HepG2 (cell line): ENCODE results near the gene UBAC2. TPM values are rescaled to one million over a fixed set of nuclear protein-coding genes. Genes with fewer than 3 reads are reported as not detected.

Experiments
- ATAC-seq: fragments of 200-7000 bp; cut with Tn5 transposase; 3 replicates; pipeline ENCODE4 v1.9.1; 2020; ENCODE audit warnings: mild to moderate bottlenecking, moderate library complexity
- BruUV-seq: library from RNA; stranded (reverse); fragments of 400-500 nt; replicated peaks from 2 replicates; lab custom pipeline; 2021; lab: Mats Ljungman, UMichigan
- CTCF ChIA-PET: fragments of 300-600 bp; formaldehyde crosslinking; extraction: SDS; loops from one replicate; lab custom pipeline; 2021; ENCODE audit warnings: low total read pairs, inconsistent platforms, low intra/inter-chr PET ratio; lab: Yijun Ruan, JAX
- POLR2A ChIA-PET: fragments of 350-600 bp; sonication (Branson Sonifier 250); formaldehyde crosslinking; loops from one replicate; lab custom pipeline; 2020; ENCODE audit warnings: antibody characterized with exemption, inconsistent platforms; lab: Yijun Ruan, JAX
- DNase-seq: peaks from one replicate; pipeline ENCODE4 v3.0.0-alpha.2; 2015; ENCODE audit warnings: low spot score
- FAIRE-seq: peaks from 3 replicates; lab custom pipeline; 2011; peaks lifted over from hg19 to GRCh38; lab: Jason Lieb, UNC
- H2AFZ ChIP-seq: one replicate; pipeline ENCODE4 v1.6.1; 2011; ENCODE audit warnings: low read length, inconsistent platforms
- H3K27ac ChIP-seq: fragments of 300-600 bp; 3 replicates; pipeline ENCODE4 v1.8.0; 2011; ENCODE audit warnings: mixed run types, mild to moderate bottlenecking, mixed read lengths, low read length, inconsistent platforms; ENCODE audit not compliant: insufficient read depth; ENCODE audit errors: extremely low read length
- H3K27me3 ChIP-seq, 2 experiments: fragments of 200-600 bp in 1 of 2; 2 replicates in 1 of 2; 3 replicates in 1 of 2; pipeline versions ENCODE4 v1.6.0 to v1.8.0; 2011; ENCODE audit warnings: low read length in 2 of 2, mild to moderate bottlenecking in 2 of 2, moderate library complexity in 2 of 2, inconsistent platforms in 1 of 2; ENCODE audit not compliant: insufficient read depth in 2 of 2, control insufficient read depth in 1 of 2
- H3K36me3 ChIP-seq, 2 experiments: fragments of 200-600 bp in 1 of 2; replicated peaks in 1 of 2; 2 replicates in 1 of 2; 3 replicates in 1 of 2; pipeline versions ENCODE4 v1.5.1 to v1.8.0; 2011; ENCODE audit warnings: low read length in 2 of 2, inconsistent platforms in 1 of 2; ENCODE audit not compliant: insufficient read depth in 2 of 2, control insufficient read depth in 1 of 2
- H3K4me1 ChIP-seq: 2 replicates; pipeline ENCODE4 v1.5.1; 2012; ENCODE audit warnings: low read length, inconsistent platforms; ENCODE audit not compliant: insufficient read depth
- H3K4me2 ChIP-seq: 2 replicates; pipeline ENCODE4 v1.6.0; 2011; ENCODE audit warnings: low read depth, low read length, inconsistent platforms
- H3K4me3 ChIP-seq, 3 experiments: fragments of 200-600 bp in 1 of 3; sonication (generic), shearing (Covaris generic) in 1 of 3; replicated peaks in 1 of 3; 2 replicates each; pipeline ENCODE4 v1.5.1; 2011 to 2016; ENCODE audit warnings: low read length in 3 of 3, inconsistent platforms in 2 of 3, low read depth in 2 of 3, mild to moderate bottlenecking in 2 of 3, control low read depth in 1 of 3, mixed read lengths in 1 of 3; ENCODE audit not compliant: insufficient read depth in 1 of 3
- H3K79me2 ChIP-seq: one replicate; pipeline ENCODE4 v1.6.1; 2011; ENCODE audit warnings: low read length, inconsistent platforms; ENCODE audit not compliant: insufficient read depth
- H3K9ac ChIP-seq: 2 replicates; pipeline ENCODE4 v1.6.0; 2011; ENCODE audit warnings: mild to moderate bottlenecking, low read depth, low read length, inconsistent platforms; ENCODE audit not compliant: insufficient read depth
- H3K9me3 ChIP-seq: 2 replicates; pipeline ENCODE4 v1.5.1; 2012; ENCODE audit warnings: mild to moderate bottlenecking, low read length
- H4K20me1 ChIP-seq: 2 replicates; pipeline ENCODE4 v1.6.0; 2011; ENCODE audit warnings: inconsistent platforms, mild to moderate bottlenecking, low read length, moderate library complexity; ENCODE audit not compliant: insufficient read depth
- CEBPB ChIP-seq: IDR thresholded peaks from 2 replicates; pipeline ENCODE4 v1.6.1; 2011; ENCODE audit warnings: low read depth, low read length, improper control_type of control experiment, borderline replicate concordance
- DPF2 ChIP-seq: sonication (generic); formaldehyde crosslinking; IDR thresholded peaks from 2 replicates; pipeline ENCODE4 v1.4.0; 2020; ENCODE audit warnings: mild to moderate bottlenecking, low read depth, missing genetic modification reagents, borderline replicate concordance
- MAFG ChIP-seq: sonication (generic); formaldehyde crosslinking; IDR thresholded peaks from 2 replicates; pipeline ENCODE4 v1.5.1; 2020; ENCODE audit warnings: mild to moderate bottlenecking, missing genetic modification reagents
- ZNF674 ChIP-seq: sonication (generic); formaldehyde crosslinking; IDR thresholded peaks from 2 replicates; pipeline ENCODE4 v1.5.0; 2020; ENCODE audit warnings: low read depth, mild to moderate bottlenecking, missing genetic modification reagents
- WGBS: methylation state at CpG from one replicate; pipeline ENCODE4 v1.1.6; 2017; ENCODE audit warnings: low lambda C conversion rate; 5-methylcytosine and 5-hydroxymethylcytosine counted together
- in situ Hi-C: cut with HindIII; loops from 2 replicates; pipeline ENCODE4 v1.10.0; 2017; ENCODE audit warnings: low pct_unique_long_range_greater_than_20kb; ENCODE audit not compliant: extremely low pct_ligation_motif_present
- intact Hi-C: fragments of 100-400 bp; cut with micrococcal nuclease; formaldehyde crosslinking; loops from one replicate; pipeline ENCODE4 v1.10.0; 2022; ENCODE audit not compliant: unreplicated experiment
- polyA plus RNA-seq, 8 experiments: library from polyadenylated mRNA; depleted of rRNA in 3 of 8; stranded (reverse) in 7 of 8; unstranded in 1 of 8; fragments of >200 nt; fragmentation: Illumina TruSeq in 4 of 8; extraction: Trizol in 4 of 8; gene quantifications; 2 replicates each; pipeline versions ENCODE4 v1.2.1 to v1.2.3, GENCODE V29; 2011 to 2016; ENCODE audit warnings: low read depth in 4 of 8, missing spikeins in 1 of 8, mixed read lengths in 1 of 8; ENCODE audit not compliant: insufficient read depth in 1 of 8
- total RNA-seq, 5 experiments: library from RNA; depleted of rRNA; stranded (reverse); fragments of >200 nt; fragmentation: Illumina TruSeq; extraction: Trizol; gene quantifications; 2 replicates each; pipeline ENCODE4 v1.2.3, GENCODE V29; 2016; ENCODE audit warnings: low read depth in 1 of 5
- TF ChIP-seq, protein P1 (sequence below): sonication (generic); formaldehyde crosslinking; IDR thresholded peaks from 2 replicates; pipeline ENCODE4 v1.5.0; 2020; ENCODE audit warnings: missing genetic modification reagents
- TF ChIP-seq, protein P2 (sequence below): sonication (generic); formaldehyde crosslinking; IDR thresholded peaks from 2 replicates; pipeline ENCODE4 v1.4.0; 2020; ENCODE audit warnings: mild to moderate bottlenecking, missing genetic modification reagents
- TF ChIP-seq, protein P3 (sequence below): sonication (generic); formaldehyde crosslinking; IDR thresholded peaks from 2 replicates; pipeline ENCODE4 v1.9.0; 2022; ENCODE audit warnings: low read depth, missing genetic modification reagents

Gene UBAC2
- total and polyA plus RNA-seq, 2 of the 13 experiments (the other 11 are each of a cell fraction or from before 2014, with no cell fraction given) = 61.3 to 80.8 TPM

DNA sequence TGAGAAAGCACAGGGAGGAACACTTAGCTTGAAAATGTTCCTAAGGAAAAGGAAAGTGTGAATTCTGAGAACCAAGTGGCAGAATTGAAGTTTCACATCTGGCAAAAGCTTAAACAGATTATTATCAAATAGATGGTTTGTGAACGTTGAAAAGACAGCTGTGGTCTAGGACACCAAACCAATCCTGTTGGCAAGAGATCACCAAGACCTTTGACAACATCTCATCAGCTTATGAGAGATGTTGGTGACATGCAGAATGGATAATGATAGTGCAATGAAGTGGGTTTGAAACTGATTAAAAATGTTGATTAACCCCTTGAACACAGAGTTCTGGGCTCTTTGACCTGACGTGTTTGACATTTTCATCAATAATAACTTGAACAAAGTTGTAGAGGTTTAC lies 181.1 kb downstream of the UBAC2 start:
- ATAC-seq (no peak), DNase-seq (no peak), FAIRE-seq (no peak)
- intact Hi-C loops (no loop called here), in situ Hi-C loops (no loop called here)
- Histone ChIP-seq H2AFZ (no peak overlapping the region), H3K27me3 (no peaks in the 10 kb centered on the region), H3K4me1 (no peaks in the 10 kb centered on the region), H3K9me3 (no peaks in the 10 kb centered on the region), H3K4me2 (no peak overlapping the region), H3K27ac (no peak overlapping the region), H3K4me3 (no peak overlapping the region), H3K9ac (no peak overlapping the region), H3K79me2 (no peaks in the 10 kb centered on the region), H4K20me1 (no peaks in the 10 kb centered on the region), H3K36me3 (peaks cover 2 to 12% of the 10 kb centered on the region in 2 experiments; a peak in 3 of 5 replicates)
- no TSS peak for BruUV-seq
- ChIA-PET CTCF (no interaction called here), POLR2A (interaction anchor here (0.6 kb wide), 1 partner anchor 1078 kb away, joined by 3 read pairs; no protein-coding TSS in a partner anchor)
- 95% methylated on average over 2 of the region's 2 CpGs for WGBS
- TF ChIP-seq, protein P1, sequence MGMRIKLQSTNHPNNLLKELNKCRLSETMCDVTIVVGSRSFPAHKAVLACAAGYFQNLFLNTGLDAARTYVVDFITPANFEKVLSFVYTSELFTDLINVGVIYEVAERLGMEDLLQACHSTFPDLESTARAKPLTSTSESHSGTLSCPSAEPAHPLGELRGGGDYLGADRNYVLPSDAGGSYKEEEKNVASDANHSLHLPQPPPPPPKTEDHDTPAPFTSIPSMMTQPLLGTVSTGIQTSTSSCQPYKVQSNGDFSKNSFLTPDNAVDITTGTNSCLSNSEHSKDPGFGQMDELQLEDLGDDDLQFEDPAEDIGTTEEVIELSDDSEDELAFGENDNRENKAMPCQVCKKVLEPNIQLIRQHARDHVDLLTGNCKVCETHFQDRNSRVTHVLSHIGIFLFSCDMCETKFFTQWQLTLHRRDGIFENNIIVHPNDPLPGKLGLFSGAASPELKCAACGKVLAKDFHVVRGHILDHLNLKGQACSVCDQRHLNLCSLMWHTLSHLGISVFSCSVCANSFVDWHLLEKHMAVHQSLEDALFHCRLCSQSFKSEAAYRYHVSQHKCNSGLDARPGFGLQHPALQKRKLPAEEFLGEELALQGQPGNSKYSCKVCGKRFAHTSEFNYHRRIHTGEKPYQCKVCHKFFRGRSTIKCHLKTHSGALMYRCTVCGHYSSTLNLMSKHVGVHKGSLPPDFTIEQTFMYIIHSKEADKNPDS (CRISPR knock-in tag) = no peak
- TF ChIP-seq MAFG (CRISPR knock-in tag) = no peak
- TF ChIP-seq, protein P2, sequence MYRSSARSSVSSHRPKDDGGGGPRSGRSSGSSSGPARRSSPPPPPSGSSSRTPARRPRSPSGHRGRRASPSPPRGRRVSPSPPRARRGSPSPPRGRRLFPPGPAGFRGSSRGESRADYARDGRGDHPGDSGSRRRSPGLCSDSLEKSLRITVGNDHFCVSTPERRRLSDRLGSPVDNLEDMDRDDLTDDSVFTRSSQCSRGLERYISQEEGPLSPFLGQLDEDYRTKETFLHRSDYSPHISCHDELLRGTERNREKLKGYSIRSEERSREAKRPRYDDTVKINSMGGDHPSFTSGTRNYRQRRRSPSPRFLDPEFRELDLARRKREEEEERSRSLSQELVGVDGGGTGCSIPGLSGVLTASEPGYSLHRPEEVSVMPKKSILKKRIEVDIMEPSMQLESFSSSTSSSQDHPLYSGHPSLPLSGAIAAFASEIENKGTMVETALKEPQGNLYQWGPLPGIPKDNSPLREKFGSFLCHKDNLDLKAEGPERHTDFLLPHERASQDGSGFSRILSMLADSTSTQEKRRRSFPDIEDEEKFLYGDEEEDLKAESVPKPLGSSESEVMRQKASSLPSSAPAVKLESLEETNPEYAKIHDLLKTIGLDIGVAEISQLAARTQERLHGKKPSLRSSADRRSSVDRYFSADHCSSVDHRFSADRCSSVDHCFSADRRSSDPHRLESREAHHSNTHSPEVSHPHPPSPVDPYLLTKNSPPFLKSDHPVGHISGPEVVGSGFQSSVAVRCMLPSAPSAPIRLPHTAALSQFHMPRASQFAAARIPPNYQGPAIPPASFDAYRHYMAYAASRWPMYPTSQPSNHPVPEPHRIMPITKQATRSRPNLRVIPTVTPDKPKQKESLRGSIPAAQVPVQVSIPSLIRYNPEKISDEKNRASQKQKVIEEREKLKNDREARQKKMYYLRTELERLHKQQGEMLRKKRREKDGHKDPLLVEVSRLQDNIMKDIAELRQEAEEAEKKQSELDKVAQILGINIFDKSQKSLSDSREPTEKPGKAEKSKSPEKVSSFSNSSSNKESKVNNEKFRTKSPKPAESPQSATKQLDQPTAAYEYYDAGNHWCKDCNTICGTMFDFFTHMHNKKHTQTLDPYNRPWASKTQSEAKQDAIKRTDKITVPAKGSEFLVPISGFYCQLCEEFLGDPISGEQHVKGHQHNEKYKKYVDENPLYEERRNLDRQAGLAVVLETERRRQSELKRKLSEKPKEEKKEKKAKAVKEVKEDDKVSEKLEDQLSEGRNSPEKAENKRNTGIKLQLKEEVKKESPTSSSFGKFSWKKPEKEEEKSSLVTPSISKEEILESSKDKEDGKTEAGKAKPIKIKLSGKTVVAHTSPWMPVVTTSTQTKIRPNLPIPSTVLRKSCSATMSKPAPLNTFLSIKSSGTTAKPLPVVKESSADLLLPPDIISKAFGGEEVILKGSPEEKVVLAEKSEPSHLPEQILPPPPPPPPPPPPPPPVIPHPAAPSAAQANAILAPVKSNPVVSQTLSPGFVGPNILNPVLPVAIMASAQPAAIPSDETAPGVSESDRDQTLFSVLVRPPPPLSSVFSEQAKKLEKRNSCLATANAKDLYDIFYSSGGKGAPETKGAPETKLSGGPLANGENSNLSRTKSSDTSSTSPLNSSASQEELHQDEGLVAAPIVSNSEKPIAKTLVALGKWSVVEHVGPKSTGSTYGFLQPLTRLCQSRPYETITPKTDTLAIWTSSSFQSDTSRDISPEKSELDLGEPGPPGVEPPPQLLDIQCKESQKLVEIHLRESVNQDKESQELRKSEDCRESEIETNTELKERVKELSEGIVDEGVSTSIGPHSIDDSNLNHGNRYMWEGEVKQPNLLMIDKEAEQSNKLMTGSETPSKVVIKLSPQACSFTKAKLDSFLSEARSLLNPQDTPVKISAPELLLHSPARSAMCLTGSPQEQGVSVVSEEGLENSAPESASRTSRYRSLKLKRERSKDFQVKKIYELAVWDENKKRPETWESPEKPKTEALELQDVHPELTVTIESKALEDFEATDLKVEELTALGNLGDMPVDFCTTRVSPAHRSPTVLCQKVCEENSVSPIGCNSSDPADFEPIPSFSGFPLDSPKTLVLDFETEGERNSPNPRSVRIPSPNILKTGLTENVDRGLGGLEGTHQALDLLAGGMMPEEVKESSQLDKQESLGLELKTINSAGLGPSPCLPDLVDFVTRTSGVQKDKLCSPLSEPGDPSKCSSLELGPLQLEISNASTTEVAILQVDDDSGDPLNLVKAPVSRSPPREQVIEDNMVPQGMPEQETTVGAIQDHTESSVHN (CRISPR knock-in tag) = no peak
- no peak for TF ChIP-seq DPF2 (CRISPR knock-in tag)
- no peak for TF ChIP-seq ZNF674
- TF ChIP-seq, protein P3, sequence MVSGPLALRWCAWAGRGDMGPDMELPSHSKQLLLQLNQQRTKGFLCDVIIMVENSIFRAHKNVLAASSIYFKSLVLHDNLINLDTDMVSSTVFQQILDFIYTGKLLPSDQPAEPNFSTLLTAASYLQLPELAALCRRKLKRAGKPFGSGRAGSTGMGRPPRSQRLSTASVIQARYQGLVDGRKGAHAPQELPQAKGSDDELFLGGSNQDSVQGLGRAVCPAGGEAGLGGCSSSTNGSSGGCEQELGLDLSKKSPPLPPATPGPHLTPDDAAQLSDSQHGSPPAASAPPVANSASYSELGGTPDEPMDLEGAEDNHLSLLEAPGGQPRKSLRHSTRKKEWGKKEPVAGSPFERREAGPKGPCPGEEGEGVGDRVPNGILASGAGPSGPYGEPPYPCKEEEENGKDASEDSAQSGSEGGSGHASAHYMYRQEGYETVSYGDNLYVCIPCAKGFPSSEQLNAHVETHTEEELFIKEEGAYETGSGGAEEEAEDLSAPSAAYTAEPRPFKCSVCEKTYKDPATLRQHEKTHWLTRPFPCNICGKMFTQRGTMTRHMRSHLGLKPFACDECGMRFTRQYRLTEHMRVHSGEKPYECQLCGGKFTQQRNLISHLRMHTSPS = no peak
- TF ChIP-seq CEBPB = no peak
